ENCODE data around the gene ANO1. TPM values are rescaled to one million over a fixed set of nuclear protein-coding genes. Genes with fewer than 3 reads are reported as not detected.

The ANO1 gene
- total RNA-seq, 1 experiment from 2014 or later: 17.8 TPM

DNA sequence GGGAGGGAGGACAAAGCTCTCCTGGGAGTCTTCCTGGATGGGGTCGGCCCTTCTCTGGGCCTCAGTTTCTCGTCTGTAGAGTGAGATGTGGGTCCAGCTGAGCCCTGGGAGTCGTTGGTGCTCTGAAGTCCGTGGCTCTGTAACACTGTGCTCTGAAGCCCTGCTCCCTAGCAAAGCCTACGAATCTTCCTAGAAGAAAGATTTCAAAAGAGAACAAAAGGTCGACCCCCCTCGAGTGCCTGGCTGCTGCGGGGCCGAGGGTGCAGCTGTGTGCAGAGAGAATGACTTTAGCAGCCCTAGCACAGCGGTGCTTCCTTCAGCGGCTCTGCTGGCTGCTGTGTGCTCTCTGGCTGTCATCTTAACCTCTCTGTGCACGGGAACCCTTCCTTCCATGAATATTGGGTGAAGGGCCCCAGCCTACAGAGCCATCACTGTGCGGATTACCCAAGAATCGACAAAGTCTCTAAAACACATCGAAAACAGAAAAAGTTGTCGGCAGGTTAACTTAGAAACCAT, 10.7 kb downstream of the ANO1 start:
- TF ChIP-seq, protein P1, sequence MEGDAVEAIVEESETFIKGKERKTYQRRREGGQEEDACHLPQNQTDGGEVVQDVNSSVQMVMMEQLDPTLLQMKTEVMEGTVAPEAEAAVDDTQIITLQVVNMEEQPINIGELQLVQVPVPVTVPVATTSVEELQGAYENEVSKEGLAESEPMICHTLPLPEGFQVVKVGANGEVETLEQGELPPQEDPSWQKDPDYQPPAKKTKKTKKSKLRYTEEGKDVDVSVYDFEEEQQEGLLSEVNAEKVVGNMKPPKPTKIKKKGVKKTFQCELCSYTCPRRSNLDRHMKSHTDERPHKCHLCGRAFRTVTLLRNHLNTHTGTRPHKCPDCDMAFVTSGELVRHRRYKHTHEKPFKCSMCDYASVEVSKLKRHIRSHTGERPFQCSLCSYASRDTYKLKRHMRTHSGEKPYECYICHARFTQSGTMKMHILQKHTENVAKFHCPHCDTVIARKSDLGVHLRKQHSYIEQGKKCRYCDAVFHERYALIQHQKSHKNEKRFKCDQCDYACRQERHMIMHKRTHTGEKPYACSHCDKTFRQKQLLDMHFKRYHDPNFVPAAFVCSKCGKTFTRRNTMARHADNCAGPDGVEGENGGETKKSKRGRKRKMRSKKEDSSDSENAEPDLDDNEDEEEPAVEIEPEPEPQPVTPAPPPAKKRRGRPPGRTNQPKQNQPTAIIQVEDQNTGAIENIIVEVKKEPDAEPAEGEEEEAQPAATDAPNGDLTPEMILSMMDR (IDR thresholded peaks at IDR 0.05; ENCODE audit: unreplicated experiment): no peak
- no peaks in the 10 kb centered on the region for H3K36me3 Mint-ChIP-seq (ENCODE audit: insufficient read depth, unreplicated experiment)
- H3K4me3 Mint-ChIP-seq (ENCODE audit: low read depth, unreplicated experiment): no peak overlapping the region
- no peaks in the 10 kb centered on the region for H3K4me1 Mint-ChIP-seq (ENCODE audit: low read depth, unreplicated experiment)
- CTCF ChIA-PET: interaction anchor here (0.7 kb wide), 1 partner anchor 60 kb away, joined by 3 read pairs; no protein-coding TSS in a partner anchor
- BruUV-seq (replicated peaks): no TSS peak
- peaks cover 13% of the 10 kb centered on the region for H3K27me3 Mint-ChIP-seq (ENCODE audit: unreplicated experiment)
- intact Hi-C loops (cut with micrococcal nuclease; ENCODE audit: unreplicated experiment): loop anchor here (10.0 kb wide), 2 partner anchors 106 to 144 kb away; no protein-coding TSS in a partner anchor
- H3K27ac Mint-ChIP-seq (ENCODE audit: unreplicated experiment): no peak overlapping the region
- H3K9me3 Mint-ChIP-seq (ENCODE audit: low read depth, unreplicated experiment): no peaks in the 10 kb centered on the region
- no peak for DNase-seq

DNA sequence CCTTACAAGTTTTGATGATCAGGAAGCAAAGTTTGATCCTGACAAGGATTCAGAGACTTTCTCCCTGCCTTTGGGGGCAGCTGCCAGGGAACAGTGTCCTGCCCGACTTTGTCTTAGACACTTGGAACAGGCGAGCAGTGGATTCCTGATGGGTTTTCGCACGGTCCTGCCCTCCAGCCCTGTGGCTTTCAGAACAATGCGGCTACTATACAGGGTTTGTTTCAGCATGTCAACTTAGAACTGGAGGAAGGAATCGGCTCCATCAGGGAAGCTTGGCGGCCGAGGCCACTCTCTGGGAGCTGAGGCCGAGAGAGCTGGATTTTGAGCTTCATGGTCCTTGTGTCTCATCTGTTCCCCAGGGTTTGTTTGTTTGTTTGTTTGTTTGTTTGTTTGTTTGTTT, 11.5 kb downstream of the ANO1 start:
- H3K36me3 Mint-ChIP-seq (ENCODE audit: insufficient read depth, unreplicated experiment): no peaks in the 10 kb centered on the region
- TF ChIP-seq, protein P1 (IDR thresholded peaks at IDR 0.05; ENCODE audit: unreplicated experiment): no peak
- no TSS peak for BruUV-seq (replicated peaks)
- no peak overlapping the region for H3K4me3 Mint-ChIP-seq (ENCODE audit: low read depth, unreplicated experiment)
- no peaks in the 10 kb centered on the region for H3K4me1 Mint-ChIP-seq (ENCODE audit: low read depth, unreplicated experiment)
- intact Hi-C loops (cut with micrococcal nuclease; ENCODE audit: unreplicated experiment): loop anchor here (10.0 kb wide), 2 partner anchors 105 to 145 kb away; no protein-coding TSS in a partner anchor
- no peaks in the 10 kb centered on the region for H3K9me3 Mint-ChIP-seq (ENCODE audit: low read depth, unreplicated experiment)
- H3K27ac Mint-ChIP-seq (ENCODE audit: unreplicated experiment): no peak overlapping the region
- H3K27me3 Mint-ChIP-seq (ENCODE audit: unreplicated experiment): peaks cover 13% of the 10 kb centered on the region
- no peak for DNase-seq
- CTCF ChIA-PET: no interaction called here

DNA sequence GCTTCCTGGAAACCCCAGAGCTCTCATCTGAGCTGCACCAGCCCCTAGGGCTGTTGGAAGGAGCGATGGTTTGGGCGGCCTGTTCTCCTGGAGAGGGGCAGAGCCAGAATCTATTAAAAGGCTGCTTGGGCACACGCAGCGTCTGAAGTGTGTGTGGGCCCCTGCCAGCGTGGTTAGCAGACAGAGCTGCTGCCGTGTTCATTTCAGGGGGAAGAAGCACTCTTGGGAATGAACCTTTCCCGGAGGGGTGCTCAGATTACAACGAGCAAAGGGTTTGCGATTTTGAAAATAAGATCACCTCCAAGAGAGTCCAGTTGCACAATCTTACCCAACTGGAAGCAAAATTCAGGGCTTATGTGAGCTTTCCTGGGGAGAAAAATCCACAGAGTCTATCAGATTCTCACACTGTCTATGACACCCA, 12.9 kb downstream of the ANO1 start:
- H3K27ac Mint-ChIP-seq (ENCODE audit: unreplicated experiment): no peak overlapping the region
- no TSS peak for BruUV-seq (replicated peaks)
- CTCF ChIA-PET: no interaction called here
- intact Hi-C loops (cut with micrococcal nuclease; ENCODE audit: unreplicated experiment): no loop called here
- TF ChIP-seq, protein P1 (IDR thresholded peaks at IDR 0.05; ENCODE audit: unreplicated experiment): no peak
- H3K4me1 Mint-ChIP-seq (ENCODE audit: low read depth, unreplicated experiment): no peaks in the 10 kb centered on the region
- H3K4me3 Mint-ChIP-seq (ENCODE audit: low read depth, unreplicated experiment): no peak overlapping the region
- DNase-seq: no peak
- H3K27me3 Mint-ChIP-seq (ENCODE audit: unreplicated experiment): peaks cover 13% of the 10 kb centered on the region
- H3K9me3 Mint-ChIP-seq (ENCODE audit: low read depth, unreplicated experiment): peaks cover 4% of the 10 kb centered on the region
- H3K36me3 Mint-ChIP-seq (ENCODE audit: insufficient read depth, unreplicated experiment): no peaks in the 10 kb centered on the region

DNA sequence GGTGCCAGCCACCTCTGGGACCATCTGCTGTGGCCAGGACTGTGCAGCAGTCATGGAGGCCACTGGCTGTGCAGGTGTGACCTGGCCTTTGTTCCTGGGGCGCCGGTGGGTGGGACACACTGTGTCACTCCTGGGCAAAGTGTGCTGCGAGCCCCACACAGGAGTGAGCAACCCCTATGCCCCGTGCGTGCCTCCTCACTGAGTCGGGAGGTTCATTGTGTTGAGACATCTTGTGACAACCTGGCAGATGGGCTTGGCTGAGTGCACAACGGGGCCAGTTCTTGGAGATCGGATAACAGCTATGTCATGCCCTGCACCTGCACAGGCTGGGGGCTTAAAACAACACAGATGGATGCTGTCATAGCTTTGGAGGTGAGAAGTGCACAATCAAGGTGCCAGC, 13.5 kb downstream of the ANO1 start:
- BruUV-seq (replicated peaks): no TSS peak
- CTCF ChIA-PET: no interaction called here
- H3K27ac Mint-ChIP-seq (ENCODE audit: unreplicated experiment): no peak overlapping the region
- H3K9me3 Mint-ChIP-seq (ENCODE audit: low read depth, unreplicated experiment): peaks cover 4% of the 10 kb centered on the region
- peaks cover 13% of the 10 kb centered on the region for H3K27me3 Mint-ChIP-seq (ENCODE audit: unreplicated experiment)
- no peak for DNase-seq
- intact Hi-C loops (cut with micrococcal nuclease; ENCODE audit: unreplicated experiment): no loop called here
- H3K4me1 Mint-ChIP-seq (ENCODE audit: low read depth, unreplicated experiment): no peaks in the 10 kb centered on the region
- TF ChIP-seq, protein P1 (IDR thresholded peaks at IDR 0.05; ENCODE audit: unreplicated experiment): no peak
- H3K36me3 Mint-ChIP-seq (ENCODE audit: insufficient read depth, unreplicated experiment): no peaks in the 10 kb centered on the region
- no peak overlapping the region for H3K4me3 Mint-ChIP-seq (ENCODE audit: low read depth, unreplicated experiment)
